ENCODE results near the gene PIGX. TPM values are rescaled to one million over a fixed set of nuclear protein-coding genes. Genes with fewer than 3 reads are reported as not detected.

The PIGX gene
- total RNA-seq, 1 donor from 2014 or later: 21.8 TPM

GRCh38 chr3:196691386-196691785 is 20.8 kb upstream of the PIGX start:
- H3K4me1 Mint-ChIP-seq: peaks cover 19% of the 10 kb centered on the region
- ChIA-PET CTCF (interaction anchor here (11.5 kb wide), 1 partner anchor 83 kb away, joined by 258 read pairs; no protein-coding TSS in a partner anchor), POLR2A (interaction anchor here (1.7 kb wide), 1 partner anchor 48 kb away, joined by 4 read pairs; the partner anchor contains the start of gene PAK2)
- H3K27ac Mint-ChIP-seq: no peak overlapping the region
- no peaks in the 10 kb centered on the region for H3K9me3 Mint-ChIP-seq
- no peaks in the 10 kb centered on the region for H3K36me3 Mint-ChIP-seq (ENCODE audit: low read depth)
- H3K27me3 Mint-ChIP-seq: no peaks in the 10 kb centered on the region
- no peak overlapping the region for H3K4me3 Mint-ChIP-seq
- intact Hi-C loops (cut with micrococcal nuclease): no loop called here
- DNase-seq: no peak
- no peak for ATAC-seq (ENCODE audit: low read depth)
- no peak for TF ChIP-seq CTCF (IDR thresholded peaks at IDR 0.05)

- no peak for DNase-seq
- no peaks in the 10 kb centered on the region for H3K36me3 Mint-ChIP-seq (ENCODE audit: low read depth)
- ATAC-seq (ENCODE audit: low read depth): peak; percentile 35
- no peaks in the 10 kb centered on the region for H3K27me3 Mint-ChIP-seq
- CTCF ChIA-PET: interaction anchor here (0.7 to 11.5 kb wide), 2 partner anchors 86 to 109 kb away, joined by 3 to 258 read pairs; no protein-coding TSS in a partner anchor
- intact Hi-C loops (cut with micrococcal nuclease): loop anchor here (2.0 kb wide), 1 partner anchor 85 kb away; no protein-coding TSS in a partner anchor
- peaks cover 17% of the 10 kb centered on the region for H3K4me1 Mint-ChIP-seq
- H3K9me3 Mint-ChIP-seq: no peaks in the 10 kb centered on the region
- no peak for TF ChIP-seq CTCF (IDR thresholded peaks at IDR 0.05)
- no peak overlapping the region for H3K27ac Mint-ChIP-seq
- POLR2A ChIA-PET: interaction anchor here (0.7 to 1.6 kb wide), 3 partner anchors 43 to 165 kb away, joined by 3 to 7 read pairs (median 4); no protein-coding TSS in a partner anchor
- H3K4me3 Mint-ChIP-seq: no peak overlapping the region
Measured at GRCh38 chr3:196694202-196694638, 18.0 kb upstream of the PIGX start.

- intact Hi-C loops (cut with micrococcal nuclease): loop anchor here (2.0 kb wide), 1 partner anchor 86 kb away; no protein-coding TSS in a partner anchor
- Mint-ChIP-seq H3K4me3 (no peak overlapping the region), H3K27me3 (no peaks in the 10 kb centered on the region), H3K36me3 (ENCODE audit: low read depth) (no peaks in the 10 kb centered on the region), H3K9me3 (no peaks in the 10 kb centered on the region), H3K4me1 (peaks cover 17% of the 10 kb centered on the region), H3K27ac (no peak overlapping the region)
- no peak for TF ChIP-seq CTCF (IDR thresholded peaks at IDR 0.05)
- DNase-seq: no peak
- CTCF ChIA-PET: interaction anchor here (0.9 kb wide), 1 partner anchor 86 kb away, joined by 3 read pairs; no protein-coding TSS in a partner anchor
- POLR2A ChIA-PET: no interaction called here
- no peak for ATAC-seq (ENCODE audit: low read depth)
Measured at GRCh38 chr3:196694941-196695848, 17.0 kb upstream of the PIGX start.

DNA sequence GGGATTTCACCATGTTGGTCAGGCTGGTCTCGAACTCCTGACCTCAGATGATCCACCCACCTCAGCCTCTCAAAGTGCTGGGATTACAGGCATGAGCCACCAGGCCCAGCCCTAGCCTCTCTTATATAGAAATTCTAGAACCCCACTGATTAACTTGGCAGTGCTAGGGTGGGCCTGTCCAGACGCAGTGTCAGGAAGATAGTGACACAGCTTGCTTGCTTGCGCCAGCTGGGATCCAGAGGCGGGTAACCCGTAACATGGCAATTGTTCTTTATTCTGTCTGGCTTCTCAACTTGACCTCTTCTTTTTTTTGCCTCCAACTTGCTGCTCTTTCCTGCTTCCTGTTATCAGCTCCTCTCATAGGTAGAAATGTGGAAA is 16.3 kb upstream of the PIGX start:
- DNase-seq: no peak
- ChIA-PET CTCF (interaction anchor here (0.9 kb wide), 1 partner anchor 86 kb away, joined by 3 read pairs; no protein-coding TSS in a partner anchor), POLR2A (no interaction called here)
- intact Hi-C loops (cut with micrococcal nuclease): loop anchor here (2.0 kb wide), 1 partner anchor 87 kb away; no protein-coding TSS in a partner anchor
- Mint-ChIP-seq H3K4me3 (no peak overlapping the region), H3K27me3 (no peaks in the 10 kb centered on the region), H3K9me3 (no peaks in the 10 kb centered on the region), H3K36me3 (ENCODE audit: low read depth) (no peaks in the 10 kb centered on the region), H3K27ac (no peak overlapping the region), H3K4me1 (peaks cover 17% of the 10 kb centered on the region)
- TF ChIP-seq CTCF (IDR thresholded peaks at IDR 0.05): no peak
- no peak for ATAC-seq (ENCODE audit: low read depth)

DNA sequence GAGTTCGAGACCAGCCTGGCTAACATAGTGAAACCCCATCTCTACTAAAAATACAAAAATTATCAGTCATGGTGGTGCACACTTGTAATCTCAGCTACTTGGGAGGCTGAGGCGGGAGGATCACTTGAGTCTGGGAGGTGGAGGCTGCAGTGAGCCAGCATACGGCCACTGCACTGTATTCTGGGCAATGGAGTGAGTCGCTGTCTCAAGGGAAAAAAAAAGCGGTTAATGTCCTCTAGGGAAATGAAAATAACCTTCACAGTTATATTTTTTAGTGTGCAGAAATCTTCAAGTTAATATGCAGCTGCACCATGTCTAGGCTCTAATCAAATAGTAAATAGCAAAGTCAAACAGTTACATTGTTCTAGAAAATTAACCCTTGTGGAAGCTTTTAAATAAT is 14.9 kb upstream of the PIGX start:
- H3K27ac Mint-ChIP-seq: peak overlapping the region; percentile 31

More for the DNA sequence above, 14.9 kb upstream of the PIGX start:
- POLR2A ChIA-PET: interaction anchor here (0.5 to 0.6 kb wide), 2 partner anchors 55 to 70 kb away, joined by 3 to 5 read pairs; no protein-coding TSS in a partner anchor
- Mint-ChIP-seq H3K4me3 (no peak overlapping the region), H3K36me3 (ENCODE audit: low read depth) (no peaks in the 10 kb centered on the region), H3K4me1 (peaks cover 17% of the 10 kb centered on the region), H3K27me3 (no peaks in the 10 kb centered on the region), H3K9me3 (no peaks in the 10 kb centered on the region)
- no peak for TF ChIP-seq CTCF (IDR thresholded peaks at IDR 0.05)
- ATAC-seq (ENCODE audit: low read depth): peak; percentile 79
- DNase-seq: no peak
- CTCF ChIA-PET: interaction anchor here (1.0 kb wide), 1 partner anchor 88 kb away, joined by 5 read pairs; no protein-coding TSS in a partner anchor
- intact Hi-C loops (cut with micrococcal nuclease): loop anchor here (1.0 kb wide), 2 partner anchors 12 to 14 kb away; no protein-coding TSS in a partner anchor

Measured in activated B cell treated with CpG ODN at 0.5 μM for 24 hours (primary cell).